Bone marrow (tissue), 2 donors: Measurements from ENCODE around the gene RABAC1.
A peak's percentile ranks its signal among the peaks of the same experiment; 100 is the strongest.

Experiments used
- DNase-seq, 2 donors: peaks; one replicate each; lab custom pipeline; 2025; lab: John Stamatoyannopoulos, UW

Gene RABAC1

GRCh38 chr19:41988947-41989346 is 29.8 kb upstream of the RABAC1 start:
- no peak for DNase-seq

GRCh38 chr19:41987141-41987860 is 28.2 kb upstream of the RABAC1 start:
- no peak for DNase-seq

GRCh38 chr19:41984961-41985360 is 25.8 kb upstream of the RABAC1 start:
- DNase-seq, result no peak

GRCh38 chr19:41981724-41982123 is 22.6 kb upstream of the RABAC1 start:
- no peak for DNase-seq

GRCh38 chr19:41978470-41978869 is 19.3 kb upstream of the RABAC1 start:
- DNase-seq, result no peak

GRCh38 chr19:41977916-41978315 is 18.8 kb upstream of the RABAC1 start:
- DNase-seq, result no peak

GRCh38 chr19:41974652-41975051 is 15.5 kb upstream of the RABAC1 start:
- DNase-seq, result no peak

GRCh38 chr19:41971363-41971762 is 12.2 kb upstream of the RABAC1 start:
- no peak for DNase-seq

- DNase-seq, result no peak
Measured at GRCh38 chr19:41969772-41970458, 10.8 kb upstream of the RABAC1 start.

- DNase-seq, result no peak
Measured at GRCh38 chr19:41968751-41969595, 9.9 kb upstream of the RABAC1 start.

GRCh38 chr19:41967054-41967783 is 8.1 kb upstream of the RABAC1 start:
- peak; percentile 11 to 66 for DNase-seq

- no peak for DNase-seq
Measured at GRCh38 chr19:41965106-41965505, 6.0 kb upstream of the RABAC1 start.

GRCh38 chr19:41960973-41961372 is 1.9 kb upstream of the RABAC1 start:
- DNase-seq, result peak in 1 of 2 donors; percentile 36

- peak in 1 of 2 donors; percentile 39 for DNase-seq
Measured at GRCh38 chr19:41958367-41959055, 610 bp downstream of the RABAC1 start.

GRCh38 chr19:41957838-41958366 is 1.2 kb downstream of the RABAC1 start:
- DNase-seq, result peak in 1 of 2 donors; percentile 38

- no peak for DNase-seq
Measured at GRCh38 chr19:41957161-41957837, 1.8 kb downstream of the RABAC1 start.

GRCh38 chr19:41956621-41957020 is 2.5 kb downstream of the RABAC1 start:
- no peak for DNase-seq

- no peak for DNase-seq
Measured at GRCh38 chr19:41955521-41955920, 3.6 kb downstream of the RABAC1 start.

GRCh38 chr19:41951686-41952172 is 7.4 kb downstream of the RABAC1 start:
- DNase-seq, result peak; percentile 48 to 56

- no peak for DNase-seq
Measured at GRCh38 chr19:41947091-41947490, 12.0 kb downstream of the RABAC1 start.
